IPS-NIHi7 (cell line): ENCODE results near the gene PUSL1.
A peak's percentile ranks its signal among the peaks of the same experiment; 100 is the strongest.

Experiments
- DNase-seq: peaks from one replicate; pipeline ENCODE4 v3.0.0; 2012; ENCODE audit warnings: mixed read lengths; ENCODE audit errors: extremely low spot score

Gene PUSL1, protein sequence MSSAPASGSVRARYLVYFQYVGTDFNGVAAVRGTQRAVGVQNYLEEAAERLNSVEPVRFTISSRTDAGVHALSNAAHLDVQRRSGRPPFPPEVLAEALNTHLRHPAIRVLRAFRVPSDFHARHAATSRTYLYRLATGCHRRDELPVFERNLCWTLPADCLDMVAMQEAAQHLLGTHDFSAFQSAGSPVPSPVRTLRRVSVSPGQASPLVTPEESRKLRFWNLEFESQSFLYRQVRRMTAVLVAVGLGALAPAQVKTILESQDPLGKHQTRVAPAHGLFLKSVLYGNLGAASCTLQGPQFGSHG

GRCh38 chr1:1307923-1308755 lies at the start of gene PUSL1, which contains the start of gene ACAP3:
TSS of gene PUSL1 (plus strand) at chr1:1308597. CDS start at chr1:1308644, 47 bp downstream.
TSS of gene ACAP3 (minus strand) at chr1:1307930. CDS start at chr1:1307815, 115 bp downstream.
- DNase-seq, result peak; percentile 90

DNA sequence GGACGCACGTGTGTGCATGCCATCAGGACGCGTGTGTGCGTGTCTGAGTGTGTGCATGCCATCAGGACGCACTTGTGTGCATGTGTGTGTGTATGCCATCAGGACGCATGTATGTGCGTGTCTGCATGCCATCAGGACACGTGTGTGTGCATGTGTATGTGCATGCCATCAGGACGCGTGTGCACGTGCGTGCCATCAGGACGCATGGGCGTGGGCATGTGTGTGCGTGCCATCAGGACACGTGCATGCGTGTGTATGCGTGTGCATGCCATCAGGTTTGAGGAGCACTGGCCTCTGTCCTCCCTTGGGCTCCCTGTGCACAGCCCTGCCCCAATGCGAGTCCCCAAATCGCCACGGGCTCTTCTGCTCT lies 49.3 kb upstream of the PUSL1 start:
- no peak for DNase-seq

GRCh38 chr1:1259540-1259939 lies 48.9 kb upstream of the PUSL1 start:
- no peak for DNase-seq

DNA sequence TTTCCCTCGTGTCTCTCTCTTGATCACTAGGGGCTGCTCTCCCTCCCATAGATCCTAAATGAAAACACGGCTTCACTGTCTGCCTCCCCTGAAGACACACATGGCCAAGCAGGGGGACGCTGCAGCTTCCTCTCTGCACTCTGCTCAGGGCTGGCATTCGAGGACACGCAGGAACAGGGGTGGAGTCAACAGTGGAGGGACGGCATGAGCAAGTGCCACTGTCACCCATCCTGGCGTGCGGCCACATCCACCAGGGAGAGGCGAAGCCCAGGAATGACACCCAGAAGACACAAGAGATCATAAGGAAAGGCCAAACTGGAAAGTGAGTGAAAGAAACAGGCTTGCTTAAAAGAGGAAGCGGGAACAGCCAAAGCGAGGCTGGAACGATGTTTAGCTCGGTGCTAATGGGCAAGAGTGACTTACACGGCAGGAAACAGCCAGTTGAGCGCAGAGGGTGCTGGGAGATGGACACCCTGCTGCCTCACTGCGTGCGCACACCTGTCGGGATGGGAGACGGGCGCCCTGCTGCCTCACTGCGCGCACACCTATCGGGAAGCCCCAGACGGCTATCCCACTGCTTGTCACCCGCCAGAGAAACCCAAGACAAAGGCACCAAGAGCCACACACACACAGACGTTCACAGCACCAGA lies 48.3 kb upstream of the PUSL1 start:
- DNase-seq, result no peak

DNA sequence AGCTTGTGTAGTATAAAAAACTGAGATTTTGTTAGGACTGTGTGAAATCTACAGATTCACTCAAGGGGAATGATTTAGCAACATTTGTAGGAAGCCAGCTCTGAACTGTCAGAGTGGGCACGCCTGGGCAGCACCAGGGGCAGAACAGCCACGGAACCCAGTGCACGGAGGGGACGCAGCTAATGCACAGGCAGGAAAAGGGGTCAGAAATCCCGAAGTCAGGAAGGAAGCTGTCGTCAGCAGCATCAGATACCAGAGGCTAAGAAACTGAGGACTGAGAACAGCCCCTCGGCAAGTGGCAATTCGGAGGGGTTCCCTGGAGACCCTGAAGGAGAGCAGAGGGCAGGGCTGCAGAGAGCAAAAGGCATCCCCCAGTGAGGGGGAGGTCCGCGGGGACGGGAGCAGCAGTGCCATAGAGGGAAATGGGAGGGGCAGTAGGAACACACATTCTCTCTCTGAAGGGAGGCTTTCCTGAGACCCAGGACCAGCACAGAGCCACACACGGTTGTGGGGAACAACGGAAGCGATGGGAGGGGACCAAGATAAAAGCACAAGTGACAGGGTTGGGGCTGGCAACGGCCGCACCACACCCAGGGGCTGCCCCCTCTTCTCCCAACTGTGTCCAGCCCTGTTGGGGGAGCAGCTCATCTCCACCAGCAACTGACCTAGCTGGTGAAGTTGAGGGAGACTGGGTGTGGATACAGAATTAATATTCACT lies 47.4 kb upstream of the PUSL1 start:
- no peak for DNase-seq

GRCh38 chr1:1262071-1262470 lies 46.3 kb upstream of the PUSL1 start:
- DNase-seq, result no peak

DNA sequence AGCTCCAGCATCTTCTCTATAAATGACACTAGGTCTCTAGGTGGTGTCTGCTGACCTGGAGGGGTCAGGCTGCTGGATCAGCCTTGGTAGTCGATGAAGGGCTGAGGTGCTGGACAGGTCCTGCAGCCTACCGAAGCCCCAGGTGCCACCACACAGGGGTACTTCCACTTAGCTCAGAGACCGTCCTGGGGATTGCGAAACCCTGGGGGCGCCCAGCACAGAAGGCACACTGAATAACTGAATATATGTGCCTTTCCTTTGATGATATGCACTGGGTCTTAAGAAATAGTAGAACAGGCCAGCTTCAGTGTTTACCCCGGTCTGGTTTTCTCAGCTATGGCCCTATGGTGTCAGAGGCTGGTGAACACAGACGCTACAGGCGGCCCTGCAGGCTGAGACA lies 45.6 kb upstream of the PUSL1 start:
- no peak for DNase-seq

DNA sequence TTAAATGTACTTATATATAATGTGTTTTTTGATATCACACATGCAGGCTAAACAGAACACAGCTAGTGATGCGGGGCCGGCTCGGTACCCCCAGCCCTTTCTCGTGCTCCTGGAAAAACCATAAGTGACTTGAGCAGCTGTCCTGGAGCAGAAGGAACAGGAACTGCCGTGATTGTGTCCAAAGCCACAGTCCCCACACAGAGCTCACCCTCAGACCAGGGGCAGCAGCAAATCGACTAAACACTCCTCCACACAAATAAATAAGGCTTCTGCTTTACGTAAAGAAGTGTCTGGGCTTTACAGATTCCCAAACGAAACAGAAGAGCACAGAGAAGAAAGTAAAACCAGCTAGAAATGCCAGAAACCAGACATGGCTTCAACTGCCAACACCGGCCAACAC lies 44.4 kb upstream of the PUSL1 start:
- DNase-seq, result no peak

GRCh38 chr1:1264868-1265272 lies 43.5 kb upstream of the PUSL1 start:
- DNase-seq, result peak; percentile 67

- DNase-seq, result no peak
These were observed 40.7 kb upstream of the PUSL1 start for GRCh38 chr1:1267488-1268283.

DNA sequence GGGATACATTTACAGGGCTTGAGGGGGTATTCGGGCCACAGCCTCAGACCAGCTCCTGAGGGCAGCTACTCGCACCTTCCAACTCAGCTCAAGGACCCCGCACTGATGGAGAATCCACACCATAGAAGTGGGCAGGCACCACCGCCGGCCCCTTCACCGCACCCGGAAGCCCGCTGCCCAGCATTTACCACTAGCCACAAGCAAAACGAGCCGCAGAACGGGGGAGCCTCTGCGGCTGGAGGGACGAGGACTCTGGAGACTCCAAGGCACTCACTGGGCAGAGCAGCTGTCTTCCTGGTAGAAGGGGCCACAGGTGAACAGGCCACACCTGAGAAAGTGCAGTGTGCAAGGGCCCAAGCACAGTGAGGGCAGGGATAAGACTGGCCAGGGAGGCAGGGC lies 40.1 kb upstream of the PUSL1 start:
- no peak for DNase-seq

GRCh38 chr1:1270813-1271212 lies 37.6 kb upstream of the PUSL1 start:
- DNase-seq, result no peak

DNA sequence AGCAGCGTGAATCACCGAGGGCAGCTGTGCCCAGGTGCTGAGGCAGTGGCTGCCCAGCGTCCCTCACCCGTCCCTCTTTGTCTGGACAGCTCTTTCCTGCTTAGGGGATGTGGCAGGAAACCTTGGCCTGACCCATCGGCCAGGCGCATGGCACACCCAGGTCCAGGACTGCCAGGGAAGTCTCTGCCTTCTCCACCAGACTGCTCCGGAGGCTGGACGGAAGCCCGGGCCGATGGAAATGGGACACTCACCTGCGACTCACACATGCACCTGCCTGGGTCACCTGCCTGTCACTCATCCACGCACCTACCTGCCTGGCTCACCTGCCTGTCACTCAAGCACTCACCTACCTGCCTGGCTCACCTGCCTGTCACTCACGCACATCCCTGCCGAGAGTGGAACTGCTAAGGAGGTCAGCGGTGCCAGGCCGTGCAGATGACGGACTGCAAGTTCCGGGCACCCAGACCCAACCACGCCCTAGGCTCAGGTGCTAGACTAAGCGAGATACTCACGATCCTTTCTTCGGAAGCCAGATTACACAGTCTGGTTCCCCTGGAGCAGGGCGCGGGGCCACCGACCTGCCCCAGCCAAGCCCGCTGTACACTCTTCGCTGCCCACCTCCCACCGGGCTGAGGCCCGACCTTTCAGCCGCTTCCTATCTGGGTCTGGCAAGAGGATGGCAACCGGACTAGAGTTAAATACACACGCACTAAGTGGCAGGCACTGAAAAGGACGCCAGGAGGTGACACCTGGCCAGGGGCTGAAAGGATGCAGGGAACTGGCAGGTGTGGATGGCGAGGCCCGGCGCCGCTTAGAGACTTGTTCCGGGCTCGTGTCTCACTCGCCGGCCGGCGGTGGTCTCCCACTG lies 35.8 kb upstream of the PUSL1 start:
- DNase-seq, result no peak

DNA sequence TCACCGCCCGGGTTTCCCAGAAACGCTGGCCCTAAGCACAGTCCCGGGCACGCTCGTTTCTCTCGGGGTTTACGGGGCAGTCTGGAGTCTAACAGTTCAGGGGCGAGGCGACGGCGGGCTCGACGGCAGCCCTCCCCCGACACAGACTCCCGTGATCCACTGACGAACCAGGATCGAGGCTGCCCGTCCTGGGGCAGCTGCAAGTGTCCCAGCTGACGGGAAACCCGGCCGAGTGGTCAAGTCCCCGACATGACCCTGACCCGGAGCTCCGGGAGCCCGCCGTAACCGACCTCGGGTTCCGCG lies 35.2 kb upstream of the PUSL1 start:
- no peak for DNase-seq

GRCh38 chr1:1273512-1274298 lies 34.7 kb upstream of the PUSL1 start, which contains the start of gene UBE2J2:
TSS of gene UBE2J2 (minus strand) at chr1:1273854. CDS start at chr1:1267992, 5,862 bp downstream.
- DNase-seq, result peak; percentile 99

GRCh38 chr1:1274299-1274930 lies 34.0 kb upstream of the PUSL1 start:
- no peak for DNase-seq

GRCh38 chr1:1274931-1275431 lies 33.4 kb upstream of the PUSL1 start:
- DNase-seq, result no peak

- DNase-seq, result no peak
These were observed 32.6 kb upstream of the PUSL1 start for GRCh38 chr1:1275836-1276235.

GRCh38 chr1:1278620-1279019 lies 29.8 kb upstream of the PUSL1 start:
- no peak for DNase-seq
